ENCODE measurements around the gene TGM2.
A peak's percentile ranks its signal among the peaks of the same experiment; 100 is the strongest.

TGM2 gene

GRCh38 chr20:38199501-38200390 lies 34.7 kb upstream of the TGM2 start:
- no peak for DNase-seq (ENCODE audit: low spot score)

DNA sequence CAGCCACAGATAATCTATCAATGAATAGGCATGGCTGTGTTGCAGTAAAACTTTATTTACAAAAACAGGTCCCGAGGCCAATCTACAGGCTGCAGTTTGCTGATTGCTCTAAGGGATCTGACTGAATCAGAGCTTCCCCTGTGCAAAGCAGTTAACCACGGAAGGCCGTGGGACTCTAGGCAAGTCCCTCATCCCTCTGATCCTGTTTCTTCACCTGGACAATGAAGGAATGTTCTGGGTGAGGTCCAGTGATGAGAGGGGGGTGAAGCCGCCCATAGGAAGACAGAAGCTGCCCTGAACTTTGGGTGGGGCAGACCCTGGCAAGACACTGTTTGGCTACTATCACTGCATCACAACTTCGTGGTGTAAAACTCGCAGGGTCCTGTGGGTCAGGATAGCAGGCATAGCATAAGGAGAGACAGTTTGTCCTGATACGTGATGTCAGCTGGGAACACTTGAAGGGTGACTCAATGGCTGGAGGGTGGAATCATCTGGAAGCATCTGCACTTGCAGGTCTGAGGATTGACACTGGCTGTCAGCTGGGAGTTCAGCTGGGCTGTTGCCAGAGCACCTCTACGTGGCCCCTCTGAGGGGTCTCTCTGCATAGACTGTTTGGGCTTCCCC lies 33.3 kb upstream of the TGM2 start:
- peak; percentile 27 for DNase-seq (ENCODE audit: low spot score)

- no peak for DNase-seq (ENCODE audit: low spot score)
Measured at GRCh38 chr20:38197619-38198018, 32.5 kb upstream of the TGM2 start.

GRCh38 chr20:38197217-38197616 lies 32.1 kb upstream of the TGM2 start:
- no peak for DNase-seq (ENCODE audit: low spot score)

DNA sequence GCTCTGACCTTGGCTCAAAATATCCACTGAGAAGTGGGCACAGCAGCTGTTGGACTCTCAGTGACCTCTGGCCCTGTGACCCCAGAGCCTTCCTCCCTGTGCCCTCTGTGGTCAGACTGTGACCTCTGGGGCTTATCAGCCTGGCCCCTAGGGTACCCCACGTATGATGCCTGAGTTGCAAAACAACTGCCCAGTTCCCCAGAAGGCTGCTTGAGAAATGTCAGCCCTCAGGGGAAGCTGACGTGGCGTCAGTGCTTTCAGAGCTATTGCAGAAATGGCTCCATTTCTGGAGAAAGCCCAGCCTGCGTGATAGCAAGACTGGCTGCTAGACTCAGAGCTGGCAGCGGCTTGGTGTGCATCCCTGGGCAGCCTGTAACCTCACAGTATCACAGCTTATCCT lies 31.5 kb upstream of the TGM2 start:
- peak; percentile 90 for DNase-seq (ENCODE audit: low spot score)

DNA sequence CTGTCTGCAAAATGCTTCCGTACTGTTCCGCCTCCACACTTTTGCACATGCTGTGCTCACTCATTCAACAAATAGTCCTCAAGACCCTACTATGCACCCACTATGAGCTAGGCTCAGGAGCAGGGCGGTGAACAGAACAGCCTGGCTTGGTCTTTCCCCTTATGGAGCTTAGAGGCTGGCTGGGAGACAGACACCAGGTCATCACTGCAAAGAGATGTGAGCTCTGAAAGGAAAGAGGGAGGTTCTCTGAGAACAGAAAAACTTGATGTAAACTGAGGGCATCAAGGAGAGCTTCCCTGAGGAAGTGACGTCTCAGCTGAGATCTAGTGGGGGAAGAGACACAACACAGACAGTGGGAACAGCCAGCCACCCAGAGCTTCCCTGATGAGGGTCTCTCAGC lies 31.0 kb upstream of the TGM2 start:
- no peak for DNase-seq (ENCODE audit: low spot score)

DNA sequence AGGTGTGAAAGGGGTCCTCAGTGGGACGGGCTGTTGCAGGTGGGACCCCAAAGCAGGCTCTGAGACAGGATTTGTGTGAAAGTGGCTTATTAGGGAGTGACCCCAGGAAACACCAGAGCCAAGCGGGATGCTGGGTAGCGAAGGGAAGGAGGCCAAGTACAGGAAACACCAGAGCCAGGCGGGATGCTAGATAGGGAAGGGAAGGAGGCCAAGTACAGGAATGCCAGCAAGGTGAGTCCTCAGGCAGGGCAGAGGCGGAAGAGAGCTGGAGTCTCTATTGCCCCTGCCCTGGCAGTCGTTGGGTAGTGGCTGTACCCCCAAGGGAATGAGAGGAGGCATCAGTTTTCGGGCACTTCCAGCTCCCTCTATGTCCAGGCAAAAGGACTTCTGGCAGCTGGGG lies 30.5 kb upstream of the TGM2 start:
- DNase-seq (ENCODE audit: low spot score) = no peak

DNA sequence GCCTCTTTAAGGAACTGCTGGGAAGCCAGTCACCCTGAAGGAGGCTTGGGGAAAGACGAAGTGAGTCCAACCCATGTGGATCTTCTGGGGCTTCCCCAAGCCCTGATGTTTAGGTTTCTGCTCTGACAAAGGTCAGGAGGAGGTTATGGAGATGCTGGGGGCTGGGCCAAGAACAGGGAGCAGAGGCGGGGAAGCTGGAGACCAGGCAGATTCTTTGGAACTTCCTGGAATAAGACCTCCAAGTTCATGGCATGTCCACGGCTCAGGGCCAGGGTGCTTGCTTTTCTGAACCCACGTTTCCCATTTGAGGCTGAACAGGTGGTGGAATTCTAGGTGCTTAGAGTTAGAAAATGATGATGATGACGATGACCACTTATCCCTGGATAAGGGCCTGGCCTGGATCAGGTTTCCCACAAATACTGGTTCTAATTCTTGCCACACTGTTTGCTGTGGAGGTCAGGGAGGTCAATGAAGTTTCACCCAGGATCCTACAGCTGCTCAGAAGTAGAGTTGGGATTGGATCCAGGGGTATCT lies 30.0 kb upstream of the TGM2 start:
- no peak for DNase-seq (ENCODE audit: low spot score)

- no peak for DNase-seq (ENCODE audit: low spot score)
Measured at GRCh38 chr20:38193586-38194105, 28.6 kb upstream of the TGM2 start.

- DNase-seq (ENCODE audit: low spot score) = no peak
Measured at GRCh38 chr20:38192323-38192885, 27.3 kb upstream of the TGM2 start.

GRCh38 chr20:38191654-38192053 lies 26.6 kb upstream of the TGM2 start:
- no peak for DNase-seq (ENCODE audit: low spot score)

DNA sequence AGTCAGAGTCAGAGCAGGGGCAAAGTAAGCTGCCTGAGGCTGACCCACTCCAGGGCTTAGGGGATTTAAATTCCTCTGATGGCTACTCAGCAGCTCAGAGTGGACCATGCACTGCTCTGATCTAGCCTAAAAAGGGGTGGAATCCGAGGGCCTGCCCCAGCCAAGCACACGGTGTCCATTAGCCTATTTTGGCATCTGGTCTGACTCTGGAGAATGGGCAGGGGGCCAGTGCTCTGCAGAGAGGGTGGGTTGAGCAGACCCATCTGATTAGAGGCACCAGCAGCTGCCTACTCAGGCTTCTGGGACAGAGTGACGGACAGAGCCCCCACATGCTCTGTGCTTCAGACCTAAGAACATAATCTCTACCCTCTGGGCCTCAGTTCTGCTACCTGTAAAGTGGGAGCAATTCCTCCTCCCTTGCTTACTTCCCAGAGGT lies 25.9 kb upstream of the TGM2 start:
- DNase-seq (ENCODE audit: low spot score) = peak; percentile 20

GRCh38 chr20:38190166-38190565 lies 25.1 kb upstream of the TGM2 start:
- no peak for DNase-seq (ENCODE audit: low spot score)

- DNase-seq (ENCODE audit: low spot score) = no peak
Measured at GRCh38 chr20:38187517-38187916, 22.4 kb upstream of the TGM2 start.

- DNase-seq (ENCODE audit: low spot score) = peak; percentile 24
Measured at GRCh38 chr20:38186788-38187221, 21.7 kb upstream of the TGM2 start.

DNA sequence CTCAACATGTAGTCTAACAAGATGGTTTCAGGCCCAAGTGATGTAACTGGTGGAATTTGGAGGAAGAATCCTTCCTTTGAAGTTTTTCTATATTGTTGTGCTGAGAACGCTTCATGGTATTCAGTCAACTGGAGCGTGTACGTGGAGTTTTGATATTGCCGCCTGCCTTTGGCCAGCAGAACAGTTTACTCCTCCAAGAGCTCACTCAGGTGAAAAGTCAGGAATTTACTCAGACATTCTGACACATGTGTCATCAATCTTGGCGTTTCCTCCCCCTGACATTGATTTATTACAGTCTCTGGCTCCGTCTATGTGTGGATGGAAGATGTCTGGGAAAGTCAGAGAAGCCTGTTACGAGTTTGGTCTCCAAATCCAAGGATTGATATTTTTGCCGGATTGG lies 19.0 kb upstream of the TGM2 start:
- DNase-seq (ENCODE audit: low spot score) = no peak

DNA sequence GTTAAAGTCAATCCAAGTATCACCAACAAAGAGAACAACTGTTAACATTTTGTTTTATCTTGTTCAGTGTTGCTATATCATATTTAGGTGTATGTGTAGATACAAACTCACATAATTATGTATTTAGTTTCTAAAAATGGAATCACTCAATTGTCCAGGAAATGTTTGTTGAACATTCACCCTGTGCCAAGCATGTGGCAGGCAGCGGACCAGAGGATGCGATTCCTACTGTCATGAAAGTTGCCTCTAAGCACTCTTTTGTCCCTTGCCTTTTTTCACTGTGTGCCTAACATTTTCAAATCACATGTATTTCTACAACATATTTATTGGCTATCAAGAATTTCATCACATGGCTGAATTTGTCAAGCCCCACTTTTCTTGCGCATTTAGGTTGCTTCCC lies 16.9 kb upstream of the TGM2 start:
- DNase-seq (ENCODE audit: low spot score) = no peak

DNA sequence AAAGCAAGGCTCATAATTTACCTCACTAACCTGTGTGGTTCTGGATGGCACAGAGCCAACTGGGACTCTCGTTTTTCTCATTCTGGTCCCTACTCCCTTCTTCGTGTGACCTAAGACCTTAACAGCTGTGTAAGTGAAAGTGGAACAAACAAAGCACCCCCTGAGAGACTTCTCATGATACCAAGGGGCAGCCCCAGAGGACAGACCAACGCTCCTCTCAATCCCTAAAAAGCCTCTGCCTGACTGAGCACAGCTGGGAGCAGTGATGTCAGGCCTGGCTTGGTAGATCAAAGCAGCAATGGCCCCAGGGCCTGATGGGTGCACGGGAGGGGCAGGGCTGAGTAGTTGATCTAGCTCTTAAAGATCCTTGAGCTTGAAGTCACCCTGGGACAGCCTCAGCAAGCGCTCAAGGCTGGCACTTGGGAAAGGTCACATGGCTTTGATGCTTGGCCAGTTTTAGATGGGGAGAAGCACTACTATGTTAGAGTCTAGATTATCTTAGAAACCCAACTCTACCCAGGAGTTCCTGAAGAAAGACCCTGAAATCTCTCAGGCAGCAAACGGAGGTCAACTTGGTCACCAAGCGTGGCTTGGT lies 16.2 kb upstream of the TGM2 start:
- DNase-seq (ENCODE audit: low spot score) = no peak

- DNase-seq (ENCODE audit: low spot score) = no peak
Measured at GRCh38 chr20:38180781-38181180, 15.7 kb upstream of the TGM2 start.

DNA sequence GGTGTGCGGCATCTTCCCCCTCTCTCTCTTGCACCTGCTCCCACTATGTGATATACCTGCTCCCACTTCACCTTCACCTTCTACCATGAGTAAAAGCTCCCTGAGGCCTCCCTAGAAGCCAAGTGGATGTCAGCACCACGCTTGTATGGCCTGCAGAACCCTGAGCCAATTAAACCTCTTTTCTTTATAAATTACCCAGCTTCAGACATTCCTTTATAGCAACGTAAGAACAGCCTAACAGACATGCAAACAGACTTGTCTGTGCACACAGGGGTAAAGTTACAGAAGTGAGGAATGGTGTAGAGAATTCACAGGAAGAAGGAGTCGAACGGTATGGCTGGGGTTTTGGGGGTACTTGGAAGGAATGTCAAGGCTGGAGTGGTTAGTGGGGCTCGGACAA lies 14.8 kb upstream of the TGM2 start:
- DNase-seq (ENCODE audit: low spot score) = no peak

GRCh38 chr20:38178581-38178980 lies 13.5 kb upstream of the TGM2 start:
- DNase-seq (ENCODE audit: low spot score) = no peak

- no peak for DNase-seq (ENCODE audit: low spot score)
Measured at GRCh38 chr20:38178065-38178491, 13.0 kb upstream of the TGM2 start.

Data from AG08395 (cell line).